Neural cell (in vitro differentiated cells): ENCODE data around the gene NELL2. TPM values are rescaled to one million over a fixed set of nuclear protein-coding genes. Genes with fewer than 3 reads are reported as not detected.

Experiments
- H2AFZ ChIP-seq: fragments of 200-600, 300-800 bp; sonication (generic), shearing (Covaris generic); 2 replicates; pipeline ENCODE4 v1.6.0; 2014; ENCODE audit warnings: low read depth, mild to moderate bottlenecking, antibody characterized with exemption, low read length, moderate library complexity
- H3F3A ChIP-seq: fragments of 200-600 bp; shearing (Covaris generic); 2 replicates; pipeline ENCODE4 v1.6.1; 2016; ENCODE audit warnings: mild to moderate bottlenecking, moderate library complexity, mixed read lengths, antibody characterized with exemption, low read length; ENCODE audit not compliant: insufficient read depth, poor library complexity, severe bottlenecking
- H3K27ac ChIP-seq: fragments of 200-600, 300-800 bp; sonication (generic), shearing (Covaris generic); 2 replicates; pipeline ENCODE4 v1.5.1; 2014; ENCODE audit warnings: mild to moderate bottlenecking, low read length, moderate library complexity
- H3K27me3 ChIP-seq: fragments of 300-800, 200-600 bp; sonication (generic), shearing (Covaris generic); 2 replicates; pipeline ENCODE4 v1.6.0; 2014; ENCODE audit warnings: mild to moderate bottlenecking, low read depth, low read length, moderate library complexity; ENCODE audit not compliant: insufficient read depth
- H3K36me3 ChIP-seq: fragments of 300-800, 200-600 bp; sonication (generic), shearing (Covaris generic); 2 replicates; pipeline ENCODE4 v1.5.1; 2014; ENCODE audit warnings: mild to moderate bottlenecking, antibody characterized with exemption, low read length, moderate library complexity; ENCODE audit not compliant: insufficient read depth
- H3K4me2 ChIP-seq: fragments of 300-800, 200-600 bp; sonication (generic), shearing (Covaris generic); 2 replicates; pipeline ENCODE4 v1.6.0; 2014; ENCODE audit warnings: mild to moderate bottlenecking, low read length
- H3K4me3 ChIP-seq: fragments of 300-800, 200-600 bp; sonication (generic), shearing (Covaris generic); 2 replicates; pipeline ENCODE4 v1.5.1; 2014; ENCODE audit warnings: mild to moderate bottlenecking, low read length, moderate library complexity
- H3K79me2 ChIP-seq: fragments of 200-600 bp; shearing (Covaris generic); replicated peaks from 2 replicates; pipeline ENCODE4 v1.6.0; 2014; ENCODE audit warnings: mild to moderate bottlenecking, low read length, moderate library complexity; ENCODE audit not compliant: insufficient read depth
- H3K9ac ChIP-seq: fragments of 300-800, 200-600 bp; sonication (generic), shearing (Covaris generic); 2 replicates; pipeline ENCODE4 v1.6.1; 2016; ENCODE audit warnings: mild to moderate bottlenecking, low read length, mixed read lengths
- H3K9me2 ChIP-seq: fragments of 200-600 bp; shearing (Covaris generic); 2 replicates; pipeline ENCODE4 v1.6.1; 2016; ENCODE audit warnings: mild to moderate bottlenecking, low read length, mixed read lengths; ENCODE audit not compliant: insufficient read depth
- H3K9me3 ChIP-seq: fragments of 200-600, 300-800 bp; sonication (generic), shearing (Covaris generic); 2 replicates; pipeline ENCODE4 v1.6.1; 2016; ENCODE audit warnings: mild to moderate bottlenecking, mixed run types, low read length, moderate library complexity, mixed read lengths
- H4K20me1 ChIP-seq: fragments of 200-600 bp; shearing (Covaris generic); 2 replicates; pipeline ENCODE4 v1.6.1; 2016; ENCODE audit warnings: mild to moderate bottlenecking, mixed run types; ENCODE audit not compliant: insufficient read depth
- EP300 ChIP-seq: fragments of 450-650 bp; conservative IDR thresholded peaks from 2 replicates; pipeline ENCODE4 v1.6.1; 2014; ENCODE audit warnings: antibody characterized with exemption, mild to moderate bottlenecking, moderate library complexity; ENCODE audit not compliant: poor library complexity, severe bottlenecking
- EZH2 ChIP-seq: fragments of 200-600, 300-800 bp; shearing (Covaris generic), sonication (generic); IDR thresholded peaks from 2 replicates; pipeline ENCODE4 v1.6.1; 2014; ENCODE audit warnings: antibody characterized with exemption, low read length, borderline replicate concordance, mild to moderate bottlenecking; ENCODE audit not compliant: insufficient read depth, poor library complexity, severe bottlenecking
- MXI1 ChIP-seq: fragments of 450-650 bp; conservative IDR thresholded peaks from 2 replicates; pipeline ENCODE4 v1.6.1; 2014; ENCODE audit warnings: antibody characterized with exemption, mild to moderate bottlenecking; ENCODE audit not compliant: poor library complexity, severe bottlenecking
- POLR2AphosphoS5 ChIP-seq: IDR thresholded peaks from 2 replicates; pipeline ENCODE4 v1.6.1; 2012
- RAD21 ChIP-seq: fragments of 450-650 bp; conservative IDR thresholded peaks from 2 replicates; pipeline ENCODE4 v1.6.1; 2014; ENCODE audit warnings: antibody characterized with exemption, mild to moderate bottlenecking, moderate library complexity
- SMC3 ChIP-seq: fragments of 450-650 bp; conservative IDR thresholded peaks from 2 replicates; pipeline ENCODE4 v1.6.1; 2014; ENCODE audit warnings: antibody characterized with exemption, mild to moderate bottlenecking, moderate library complexity; ENCODE audit not compliant: poor library complexity
- TAF1 ChIP-seq: IDR thresholded peaks from 2 replicates; pipeline ENCODE4 v1.6.1; 2012; ENCODE audit warnings: low read depth
- polyA plus RNA-seq: library from polyadenylated mRNA; depleted of rRNA; stranded (reverse); fragments of >200 nt; gene quantifications from 2 replicates; pipeline ENCODE4 v1.2.3, GENCODE V29; 2014
- TF ChIP-seq, protein P1 (sequence below): IDR thresholded peaks from 2 replicates; pipeline ENCODE4 v1.6.1; 2012; ENCODE audit warnings: borderline replicate concordance
- TF ChIP-seq, protein P2 (sequence below): fragments of 450-650 bp; IDR thresholded peaks from 2 replicates; pipeline ENCODE4 v1.5.1; 2014; ENCODE audit warnings: antibody characterized with exemption, mild to moderate bottlenecking, moderate library complexity; ENCODE audit not compliant: poor library complexity, severe bottlenecking

NELL2 gene
- polyA plus RNA-seq, 1 donor from 2014 or later: 41.8 TPM

DNA sequence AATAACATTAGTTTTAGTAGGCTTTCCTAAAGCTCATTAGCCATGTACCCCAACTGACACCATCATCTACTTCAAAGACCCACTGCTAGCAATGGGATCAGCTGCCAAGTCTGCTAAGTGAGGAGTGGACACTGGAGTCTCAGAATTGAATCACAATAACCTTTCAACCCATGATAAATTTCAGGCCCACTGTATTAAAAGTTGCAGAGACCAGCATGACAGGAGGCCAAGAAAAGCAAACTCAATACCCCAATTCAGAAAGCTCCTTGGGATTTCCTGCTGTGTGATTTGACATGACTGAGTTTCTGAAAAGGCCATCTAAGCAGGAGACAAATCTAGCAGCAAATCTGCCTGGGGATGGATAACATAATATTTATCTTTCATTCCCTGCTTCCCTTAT is 320.7 kb downstream of the NELL2 start:
- Histone ChIP-seq H3F3A (no peaks in the 10 kb centered on the region), H3K36me3 (no peaks in the 10 kb centered on the region), H3K4me3 (no peak overlapping the region), H4K20me1 (no peaks in the 10 kb centered on the region), H3K9ac (no peak overlapping the region), H2AFZ (no peak overlapping the region), H3K79me2 (no peaks in the 10 kb centered on the region), H3K9me2 (no peaks in the 10 kb centered on the region), H3K9me3 (no peaks in the 10 kb centered on the region), H3K27me3 (no peaks in the 10 kb centered on the region), H3K27ac (no peak overlapping the region), H3K4me2 (no peak overlapping the region)
- no peak for TF ChIP-seq SMC3
- TF ChIP-seq, protein P1, sequence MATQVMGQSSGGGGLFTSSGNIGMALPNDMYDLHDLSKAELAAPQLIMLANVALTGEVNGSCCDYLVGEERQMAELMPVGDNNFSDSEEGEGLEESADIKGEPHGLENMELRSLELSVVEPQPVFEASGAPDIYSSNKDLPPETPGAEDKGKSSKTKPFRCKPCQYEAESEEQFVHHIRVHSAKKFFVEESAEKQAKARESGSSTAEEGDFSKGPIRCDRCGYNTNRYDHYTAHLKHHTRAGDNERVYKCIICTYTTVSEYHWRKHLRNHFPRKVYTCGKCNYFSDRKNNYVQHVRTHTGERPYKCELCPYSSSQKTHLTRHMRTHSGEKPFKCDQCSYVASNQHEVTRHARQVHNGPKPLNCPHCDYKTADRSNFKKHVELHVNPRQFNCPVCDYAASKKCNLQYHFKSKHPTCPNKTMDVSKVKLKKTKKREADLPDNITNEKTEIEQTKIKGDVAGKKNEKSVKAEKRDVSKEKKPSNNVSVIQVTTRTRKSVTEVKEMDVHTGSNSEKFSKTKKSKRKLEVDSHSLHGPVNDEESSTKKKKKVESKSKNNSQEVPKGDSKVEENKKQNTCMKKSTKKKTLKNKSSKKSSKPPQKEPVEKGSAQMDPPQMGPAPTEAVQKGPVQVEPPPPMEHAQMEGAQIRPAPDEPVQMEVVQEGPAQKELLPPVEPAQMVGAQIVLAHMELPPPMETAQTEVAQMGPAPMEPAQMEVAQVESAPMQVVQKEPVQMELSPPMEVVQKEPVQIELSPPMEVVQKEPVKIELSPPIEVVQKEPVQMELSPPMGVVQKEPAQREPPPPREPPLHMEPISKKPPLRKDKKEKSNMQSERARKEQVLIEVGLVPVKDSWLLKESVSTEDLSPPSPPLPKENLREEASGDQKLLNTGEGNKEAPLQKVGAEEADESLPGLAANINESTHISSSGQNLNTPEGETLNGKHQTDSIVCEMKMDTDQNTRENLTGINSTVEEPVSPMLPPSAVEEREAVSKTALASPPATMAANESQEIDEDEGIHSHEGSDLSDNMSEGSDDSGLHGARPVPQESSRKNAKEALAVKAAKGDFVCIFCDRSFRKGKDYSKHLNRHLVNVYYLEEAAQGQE: no peak
- no peak for TF ChIP-seq MXI1
- TF ChIP-seq TAF1: no peak
- no peak for TF ChIP-seq RAD21
- TF ChIP-seq, protein P2, sequence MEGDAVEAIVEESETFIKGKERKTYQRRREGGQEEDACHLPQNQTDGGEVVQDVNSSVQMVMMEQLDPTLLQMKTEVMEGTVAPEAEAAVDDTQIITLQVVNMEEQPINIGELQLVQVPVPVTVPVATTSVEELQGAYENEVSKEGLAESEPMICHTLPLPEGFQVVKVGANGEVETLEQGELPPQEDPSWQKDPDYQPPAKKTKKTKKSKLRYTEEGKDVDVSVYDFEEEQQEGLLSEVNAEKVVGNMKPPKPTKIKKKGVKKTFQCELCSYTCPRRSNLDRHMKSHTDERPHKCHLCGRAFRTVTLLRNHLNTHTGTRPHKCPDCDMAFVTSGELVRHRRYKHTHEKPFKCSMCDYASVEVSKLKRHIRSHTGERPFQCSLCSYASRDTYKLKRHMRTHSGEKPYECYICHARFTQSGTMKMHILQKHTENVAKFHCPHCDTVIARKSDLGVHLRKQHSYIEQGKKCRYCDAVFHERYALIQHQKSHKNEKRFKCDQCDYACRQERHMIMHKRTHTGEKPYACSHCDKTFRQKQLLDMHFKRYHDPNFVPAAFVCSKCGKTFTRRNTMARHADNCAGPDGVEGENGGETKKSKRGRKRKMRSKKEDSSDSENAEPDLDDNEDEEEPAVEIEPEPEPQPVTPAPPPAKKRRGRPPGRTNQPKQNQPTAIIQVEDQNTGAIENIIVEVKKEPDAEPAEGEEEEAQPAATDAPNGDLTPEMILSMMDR: no peak
- no peak for TF ChIP-seq EP300
- TF ChIP-seq POLR2AphosphoS5: no peak

DNA sequence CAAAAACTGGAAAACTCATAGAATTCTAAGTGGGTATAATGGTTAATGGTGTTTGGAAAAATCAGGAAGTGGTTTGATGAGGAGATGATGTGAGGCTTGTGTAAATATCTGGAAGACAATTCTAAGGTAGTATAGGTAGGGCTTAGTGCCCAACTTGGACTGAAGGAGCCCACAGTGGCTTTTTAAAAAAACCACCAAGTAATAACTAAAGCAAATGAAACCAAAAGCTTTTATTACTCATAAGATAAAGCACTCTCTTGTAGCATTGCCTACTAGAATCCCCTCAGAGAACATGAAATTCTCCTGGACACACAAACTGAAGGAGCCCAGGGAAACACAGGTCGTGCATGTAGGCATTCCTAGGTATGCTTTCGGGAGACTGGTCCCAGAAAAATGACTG is 324.5 kb downstream of the NELL2 start:
- H3K27me3 ChIP-seq: no peaks in the 10 kb centered on the region
- H2AFZ ChIP-seq: no peak overlapping the region
- no peaks in the 10 kb centered on the region for H3K36me3 ChIP-seq
- TF ChIP-seq POLR2AphosphoS5: no peak
- TF ChIP-seq RAD21: no peak
- no peak for TF ChIP-seq MXI1
- no peak for TF ChIP-seq EP300
- TF ChIP-seq, protein P1: no peak
- TF ChIP-seq, protein P2: no peak
- no peak for TF ChIP-seq SMC3
- no peak for TF ChIP-seq TAF1
- TF ChIP-seq EZH2: no peak
- H3K9me3 ChIP-seq: no peaks in the 10 kb centered on the region
- H3F3A ChIP-seq: no peaks in the 10 kb centered on the region
- no peak overlapping the region for H3K4me2 ChIP-seq
- H3K9ac ChIP-seq: no peak overlapping the region
- no peaks in the 10 kb centered on the region for H4K20me1 ChIP-seq
- no peaks in the 10 kb centered on the region for H3K79me2 ChIP-seq
- H3K9me2 ChIP-seq: no peaks in the 10 kb centered on the region
- H3K27ac ChIP-seq: no peak overlapping the region
- H3K4me3 ChIP-seq: no peak overlapping the region
